Stimulated activated CD8-positive, alpha-beta memory T cell treated with anti-CD3 and anti-CD28 coated beads, Interleukin-12 subunit alpha, Interleukin-12 subunit beta, amount 100 ng/mL, for 24 hours (primary cell): ENCODE data around the gene RBFA.

Experiments
- DNase-seq: peaks from one replicate; pipeline ENCODE4 v3.0.0-alpha.2; 2020; ENCODE audit errors: extremely low read depth

RBFA gene

DNA sequence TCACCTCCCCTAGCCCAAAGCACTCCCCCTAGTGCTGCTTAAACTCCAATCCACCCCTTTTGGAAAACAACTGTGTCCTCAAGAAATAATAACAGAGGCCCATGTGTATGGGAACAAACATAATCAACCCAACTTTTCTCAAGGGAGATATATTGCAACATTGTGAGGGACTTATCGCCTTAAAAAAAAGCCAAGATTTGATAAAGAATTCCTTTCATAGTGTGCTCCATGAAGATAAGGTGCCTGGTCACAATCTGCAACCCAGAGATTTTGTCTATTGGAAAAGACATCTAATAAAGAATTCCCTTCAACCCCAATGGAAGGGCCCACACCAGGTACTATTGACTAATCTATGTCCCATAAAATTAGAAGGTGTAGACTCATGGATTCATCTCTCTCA lies 4.5 kb upstream of the RBFA start:
- no peak for DNase-seq

DNA sequence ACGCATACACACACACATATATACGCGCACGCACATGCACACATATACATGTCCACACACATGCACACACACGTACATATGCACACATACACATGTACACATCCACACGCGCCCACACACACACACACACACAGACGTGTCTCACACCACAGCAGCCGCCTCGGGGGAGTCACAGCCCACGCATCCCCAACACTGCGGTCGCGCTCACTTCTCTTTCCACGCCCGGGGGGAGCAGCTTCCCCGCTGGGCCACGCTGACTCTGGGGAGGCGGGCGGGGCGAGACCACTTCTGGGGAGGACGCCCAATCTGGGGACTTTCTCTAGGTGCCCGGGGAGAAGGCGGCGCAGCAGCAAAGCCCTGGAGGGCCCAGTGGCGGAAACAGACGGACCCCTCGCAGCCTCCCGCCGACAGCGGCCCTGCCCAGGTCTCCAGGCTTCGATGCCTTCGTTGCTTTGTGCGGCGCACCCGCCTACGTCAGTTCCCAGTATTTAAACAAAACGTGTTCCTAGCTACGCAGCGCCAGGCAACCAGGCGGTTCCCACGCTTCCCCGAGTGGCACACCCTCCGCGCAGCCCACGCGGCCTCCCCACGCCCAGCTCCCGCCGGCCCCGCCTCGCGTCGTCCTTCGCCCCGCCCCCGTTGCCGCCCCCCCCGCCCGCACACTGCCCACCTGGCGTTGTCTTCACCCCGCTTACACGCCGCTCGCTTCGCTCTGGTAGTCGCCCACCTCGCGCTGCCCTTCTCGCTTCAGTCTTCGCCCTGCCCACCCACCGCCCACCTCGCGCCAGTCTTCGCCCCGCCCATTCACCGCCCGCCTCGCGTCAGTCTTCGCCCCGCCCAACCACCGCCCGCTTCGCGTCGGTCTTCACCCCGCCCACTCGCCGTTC lies 810 bp upstream of the RBFA start:
- DNase-seq: peak; percentile 34

DNA sequence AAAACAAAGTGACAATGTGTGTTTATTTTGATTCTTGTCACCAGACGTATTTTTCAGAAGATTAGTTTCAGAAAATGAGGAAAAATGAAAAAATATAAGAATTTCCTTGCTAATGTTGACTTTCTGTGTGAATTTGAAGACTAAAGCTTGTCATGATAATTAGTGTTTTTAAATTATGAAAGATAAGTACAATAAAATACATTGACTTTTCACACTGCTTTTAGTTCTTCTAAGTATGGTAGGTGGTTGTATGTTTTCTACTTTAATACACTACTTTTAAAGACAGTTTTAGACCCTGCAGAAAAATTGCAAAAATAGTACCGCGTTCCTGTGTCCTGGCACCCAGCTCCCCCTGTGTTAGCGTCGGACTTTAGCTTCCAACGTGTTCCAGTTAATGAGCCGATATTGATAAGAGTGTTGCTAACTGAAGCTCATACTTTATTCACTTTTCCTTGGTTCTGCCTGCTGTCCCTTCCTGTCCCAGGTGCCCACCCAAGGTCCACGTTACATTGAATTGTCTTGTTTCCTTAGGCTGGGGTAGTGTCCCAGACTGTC lies 695 bp downstream of the RBFA start:
- DNase-seq: no peak

DNA sequence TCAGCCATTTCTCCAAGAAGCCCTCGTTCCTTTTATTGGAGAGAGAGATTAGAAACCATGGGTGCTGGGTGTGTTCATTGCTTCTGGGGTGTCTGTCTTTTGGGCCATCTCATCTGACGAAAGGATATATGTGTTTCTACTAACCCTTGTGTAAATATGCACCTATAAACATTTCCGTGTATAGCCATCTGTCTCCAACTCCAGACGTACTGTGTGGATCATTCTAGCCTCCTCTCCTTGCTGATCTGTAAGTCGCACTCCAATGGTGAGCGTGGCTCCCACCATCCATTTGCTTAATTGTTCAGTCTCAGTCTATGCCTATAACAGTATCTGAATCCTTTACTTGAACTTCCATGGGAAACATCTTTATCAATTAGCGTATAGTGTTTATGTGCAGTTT lies 1.8 kb downstream of the RBFA start:
- DNase-seq: no peak

DNA sequence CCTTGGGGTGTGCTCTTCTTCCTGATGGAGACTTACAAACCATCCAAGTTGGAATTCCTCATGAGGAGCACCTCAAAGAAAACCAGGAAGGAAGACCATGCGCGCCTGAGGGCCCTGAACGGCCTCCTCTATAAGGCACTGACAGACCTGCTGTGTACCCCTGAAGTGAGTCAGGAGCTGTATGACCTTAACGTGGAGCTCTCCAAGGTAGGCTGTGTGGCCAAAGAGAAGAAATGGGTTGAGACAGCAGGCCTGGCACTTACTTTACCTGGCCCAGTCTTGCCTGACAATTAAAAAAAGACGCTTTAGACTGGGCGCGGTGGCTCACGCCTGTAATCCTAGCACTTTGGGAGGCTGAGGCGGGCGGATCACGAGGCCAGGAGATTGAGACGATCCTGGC lies 3.1 kb downstream of the RBFA start:
- DNase-seq: no peak

DNA sequence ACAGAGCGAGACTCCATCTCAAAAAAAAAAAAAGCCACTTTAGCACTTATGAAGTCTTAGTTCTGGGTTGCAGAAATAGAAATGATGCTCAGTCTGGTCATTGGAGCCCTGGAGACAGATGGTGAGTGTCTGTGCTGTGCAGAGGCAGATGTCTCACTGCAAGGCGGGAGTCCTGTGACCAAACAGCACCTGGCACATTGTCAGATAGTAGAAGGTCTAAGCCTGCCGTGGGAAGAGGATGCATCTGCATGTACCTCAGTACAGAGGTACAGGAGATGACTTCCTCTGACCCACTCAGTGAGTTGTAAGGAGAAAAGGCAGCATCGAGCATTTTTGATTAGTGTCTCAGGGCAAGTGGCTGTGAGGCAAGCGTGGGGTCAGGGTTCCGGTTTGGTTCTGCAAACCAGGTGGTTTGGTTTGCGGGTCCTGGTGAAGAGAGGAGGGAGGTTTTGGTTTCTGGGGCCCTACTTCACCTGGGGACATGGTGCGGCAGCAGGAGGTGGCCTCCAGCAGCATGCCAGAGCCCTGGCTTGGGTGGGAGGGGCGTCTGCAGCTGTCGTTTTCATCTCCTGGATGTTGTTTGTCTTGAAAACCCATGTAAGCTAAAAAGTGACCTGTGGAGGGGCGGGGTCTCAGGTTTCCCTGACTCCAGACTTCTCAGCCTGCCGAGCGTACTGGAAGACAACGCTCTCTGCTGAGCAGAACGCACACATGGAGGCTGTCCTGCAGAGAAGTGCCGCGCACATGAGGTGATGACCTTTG lies 3.8 kb downstream of the RBFA start:
- DNase-seq: no peak

DNA sequence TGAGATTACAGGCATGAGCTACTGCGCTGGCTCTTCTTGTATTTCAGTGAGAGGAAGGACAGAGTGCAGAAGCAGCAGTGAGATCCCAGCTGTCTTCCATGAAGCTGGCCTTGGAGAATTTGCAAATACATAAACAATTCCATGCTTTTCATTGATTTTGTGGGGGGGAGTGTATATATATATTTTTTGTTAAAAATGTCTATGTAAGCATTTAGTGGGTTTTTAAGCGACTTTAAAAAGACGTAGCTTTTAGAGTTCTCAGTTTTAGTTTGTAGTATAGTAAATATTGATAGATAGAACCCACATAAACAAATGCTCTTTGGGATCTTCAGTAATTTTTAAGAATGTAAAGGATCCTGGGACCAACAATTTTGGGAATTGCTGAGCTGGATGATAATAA lies 6.3 kb downstream of the RBFA start:
- no peak for DNase-seq

DNA sequence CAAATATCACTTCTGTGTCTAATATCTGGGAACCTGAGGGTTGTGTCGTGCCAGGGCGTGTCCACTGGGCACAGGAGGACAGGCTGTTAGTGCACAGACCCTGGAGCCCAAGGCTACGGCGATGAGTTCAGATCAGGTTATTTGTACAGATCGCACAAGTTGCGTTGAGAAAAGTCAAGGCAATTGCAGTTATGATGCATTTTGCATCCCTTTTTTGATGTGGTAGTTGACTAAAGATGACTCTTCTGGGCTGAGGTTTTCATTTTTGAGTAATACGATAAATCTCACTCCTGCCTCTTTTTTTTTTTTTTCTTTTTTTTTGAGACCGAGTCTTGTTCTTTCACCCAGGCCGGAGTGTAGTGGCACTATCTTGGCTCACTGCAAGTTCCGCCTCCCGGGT lies 7.2 kb downstream of the RBFA start:
- DNase-seq: no peak

DNA sequence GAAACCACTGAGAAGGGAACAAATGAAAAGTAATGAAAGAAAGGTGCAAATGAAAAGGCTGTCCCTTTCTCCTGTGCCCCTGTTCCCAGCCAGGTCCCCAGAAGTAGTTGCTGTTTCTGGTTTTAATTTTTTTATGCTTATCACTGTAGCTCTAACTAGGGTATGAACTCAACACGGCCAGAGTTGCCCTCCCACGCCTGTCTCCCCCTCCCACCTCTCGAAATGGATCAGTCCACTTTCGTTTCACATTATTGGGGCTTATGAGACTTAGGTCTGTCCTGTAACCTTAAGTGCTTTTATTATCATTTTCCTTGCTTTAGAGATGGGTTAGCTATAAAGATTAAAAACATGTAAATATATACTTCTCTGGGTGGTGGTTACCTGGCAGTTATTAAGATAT lies 8.6 kb downstream of the RBFA start:
- DNase-seq: no peak

DNA sequence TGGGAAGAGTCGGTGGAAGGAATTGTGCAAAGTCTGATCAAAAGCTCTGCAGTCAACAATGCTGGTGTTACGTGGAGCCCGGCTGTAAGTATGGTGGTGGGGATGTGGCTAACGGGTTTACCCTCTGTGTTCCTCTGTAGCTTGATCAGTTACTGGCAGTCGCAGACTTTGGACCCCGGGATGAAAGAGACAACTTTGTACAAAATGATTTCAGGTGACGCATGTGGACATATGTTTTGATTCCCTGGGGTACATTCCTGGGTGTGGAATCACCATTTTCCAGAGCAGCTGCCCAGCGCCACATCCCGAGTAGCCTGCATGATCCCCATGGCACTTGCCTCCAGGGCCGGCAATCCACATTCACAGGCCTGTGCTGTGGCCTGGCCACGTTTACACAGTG lies 9.8 kb downstream of the RBFA start:
- DNase-seq: no peak

DNA sequence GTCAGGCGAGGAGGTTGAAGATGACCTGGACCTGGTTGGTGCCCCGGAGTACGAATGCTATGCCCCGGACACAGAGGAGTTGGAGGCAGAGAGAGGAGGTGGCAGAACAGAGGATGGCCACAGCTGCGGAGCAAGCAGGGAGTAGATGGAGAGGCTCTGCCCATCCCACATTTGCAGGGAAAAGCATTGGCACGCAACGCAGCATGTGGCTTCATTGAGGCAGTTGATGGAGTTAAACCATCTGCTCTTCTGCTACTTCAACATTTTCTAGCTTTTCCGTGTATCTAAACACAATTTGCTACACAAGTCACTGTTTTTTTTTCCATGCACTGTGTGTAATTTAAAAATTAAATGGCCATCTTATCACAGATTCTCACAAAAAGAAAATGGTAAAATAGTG lies 11.8 kb downstream of the RBFA start:
- DNase-seq: no peak

DNA sequence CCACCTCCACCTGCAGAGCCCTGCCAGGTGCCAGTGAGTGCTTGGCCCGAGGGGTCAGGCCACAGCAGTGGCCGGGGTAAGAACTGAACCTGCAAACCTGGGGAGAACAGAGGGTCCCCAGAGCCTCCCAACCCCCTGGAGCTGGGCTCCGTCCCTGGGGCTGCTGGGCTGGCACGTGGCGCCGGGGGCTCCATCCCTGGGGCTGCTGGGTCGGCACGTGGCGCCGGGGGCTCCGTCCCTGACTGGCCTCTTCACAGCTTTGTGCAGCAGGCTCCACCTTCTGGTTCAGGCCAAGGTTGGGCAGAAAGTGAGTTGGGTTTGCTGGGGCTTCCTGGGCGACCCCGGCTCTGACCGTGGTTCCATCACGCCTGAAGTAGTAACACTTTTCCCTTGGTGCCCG lies 12.2 kb downstream of the RBFA start:
- no peak for DNase-seq

DNA sequence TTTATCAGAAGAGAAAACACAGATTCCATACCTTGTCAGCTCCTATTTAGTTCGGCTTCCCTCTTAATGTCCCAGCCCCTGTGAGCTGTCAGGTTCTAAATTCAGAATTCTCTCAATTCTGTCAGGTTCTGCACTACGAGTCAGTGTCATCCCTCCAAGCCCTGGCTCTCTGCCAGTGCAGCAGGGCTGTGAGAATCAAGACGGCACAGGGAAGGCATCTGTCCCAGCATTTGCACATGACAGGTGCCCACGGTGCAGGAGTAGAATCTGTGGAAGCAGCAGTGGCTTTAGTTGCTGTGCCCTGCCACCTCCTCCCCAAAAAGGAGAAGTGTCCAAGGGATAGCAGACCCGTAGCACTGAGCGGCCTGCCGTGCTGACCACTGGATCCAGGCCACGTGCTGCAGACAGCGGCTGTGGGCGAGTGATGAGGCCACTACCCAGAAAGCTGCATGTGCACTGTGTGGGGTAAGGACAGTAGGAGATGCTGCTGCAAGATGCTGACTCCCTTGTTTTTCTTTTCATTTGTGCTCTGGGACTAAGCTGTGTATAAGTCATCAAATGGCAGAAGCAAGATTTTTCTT lies 12.8 kb downstream of the RBFA start:
- DNase-seq: no peak

DNA sequence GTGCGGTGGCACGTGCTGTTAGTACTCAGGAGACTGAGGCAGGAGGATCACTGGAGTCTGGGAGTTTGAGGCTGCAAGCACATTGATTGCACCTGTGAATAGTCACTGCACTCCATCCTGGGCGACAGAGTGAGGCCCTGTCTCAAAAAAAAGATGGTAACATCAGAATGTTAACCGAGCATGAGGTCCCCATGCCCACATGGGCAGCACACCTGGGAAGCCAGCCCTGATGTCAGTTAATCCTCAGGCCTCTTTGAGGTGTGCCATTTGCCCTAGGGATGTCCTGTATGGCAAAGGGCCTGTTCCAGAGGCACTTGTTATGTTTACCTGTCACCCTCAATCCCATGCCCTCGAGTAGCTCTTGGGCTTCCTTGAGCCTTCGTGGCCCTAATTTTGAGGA lies 16.6 kb downstream of the RBFA start:
- no peak for DNase-seq

DNA sequence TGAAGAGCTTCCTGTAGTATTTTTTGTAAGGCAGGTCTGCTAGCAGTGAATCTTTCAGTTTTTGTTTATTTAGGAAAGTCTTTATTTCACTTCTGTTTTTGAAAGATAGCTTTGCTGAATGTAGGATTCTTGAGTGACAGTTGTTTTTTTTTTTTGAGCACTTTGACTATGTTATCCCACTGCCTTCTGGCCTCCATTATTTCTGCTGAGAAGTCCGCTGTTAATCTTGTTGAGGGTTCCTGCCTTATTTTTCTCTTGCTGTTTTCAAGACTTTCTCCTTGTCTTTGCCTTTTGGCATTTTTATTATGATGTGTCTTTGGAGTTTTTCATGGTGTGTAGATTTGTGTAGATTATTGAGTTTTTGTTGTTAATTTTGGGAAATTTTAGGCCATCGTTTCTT lies 21.9 kb downstream of the RBFA start:
- no peak for DNase-seq

DNA sequence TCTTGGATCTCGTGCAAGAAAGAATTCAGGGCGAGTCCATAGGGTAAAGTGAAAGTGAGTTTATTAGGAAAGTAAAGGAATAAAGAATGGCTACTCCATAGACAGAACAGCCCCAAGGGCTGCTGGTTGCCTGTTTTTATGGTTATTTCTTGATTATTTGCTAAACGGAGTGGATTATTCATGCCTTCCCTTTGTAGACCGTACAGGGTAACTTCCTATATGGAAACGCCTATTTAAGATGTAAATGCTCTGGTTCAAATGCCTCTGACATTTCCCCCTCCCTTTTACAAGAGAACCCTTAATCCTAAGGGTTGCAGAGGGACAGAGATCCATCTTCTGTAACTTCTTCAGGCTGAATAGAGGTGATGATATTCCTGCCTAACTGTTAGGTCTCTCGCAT lies 25.7 kb downstream of the RBFA start:
- DNase-seq: no peak

DNA sequence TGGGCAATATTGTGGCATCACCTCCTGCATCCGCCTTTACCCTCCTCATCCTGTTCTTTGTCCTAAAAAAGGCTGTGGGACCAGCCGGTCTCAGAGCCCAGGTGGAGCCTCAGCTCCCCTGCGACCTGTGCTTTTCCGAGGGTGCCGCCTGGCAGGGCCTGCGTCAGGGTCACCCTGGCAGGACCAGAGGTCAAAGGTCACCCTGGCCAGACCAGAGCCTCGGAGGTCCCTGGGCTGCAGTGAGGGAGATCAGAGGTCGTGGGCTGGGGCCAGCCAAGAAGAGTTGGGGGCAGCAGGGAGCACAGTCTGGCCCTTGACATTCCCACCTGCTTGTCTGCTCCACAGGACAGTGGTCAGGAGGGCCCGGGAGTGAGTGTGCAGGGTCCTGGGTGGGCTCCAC lies 31.5 kb downstream of the RBFA start:
- no peak for DNase-seq

DNA sequence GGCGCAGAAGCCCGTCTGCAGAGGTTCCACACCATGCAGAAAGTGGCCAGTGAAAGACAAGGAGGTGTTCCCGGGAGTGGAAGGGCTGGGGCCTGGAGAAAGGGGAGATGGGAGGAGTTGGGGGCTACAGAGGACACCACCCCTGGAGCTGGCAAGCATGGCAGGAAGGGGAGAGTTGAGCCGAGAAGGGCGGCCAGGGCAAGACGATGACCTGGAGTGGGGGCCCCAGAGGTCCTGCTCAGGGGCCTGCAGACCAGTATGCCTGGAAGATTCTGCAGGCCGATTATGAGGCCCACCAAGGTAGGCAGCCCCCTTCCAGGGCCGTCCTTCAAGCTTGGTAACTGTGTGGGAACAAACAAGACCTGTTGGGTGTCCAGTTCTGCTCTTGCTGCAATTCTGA lies 33.1 kb downstream of the RBFA start:
- no peak for DNase-seq

DNA sequence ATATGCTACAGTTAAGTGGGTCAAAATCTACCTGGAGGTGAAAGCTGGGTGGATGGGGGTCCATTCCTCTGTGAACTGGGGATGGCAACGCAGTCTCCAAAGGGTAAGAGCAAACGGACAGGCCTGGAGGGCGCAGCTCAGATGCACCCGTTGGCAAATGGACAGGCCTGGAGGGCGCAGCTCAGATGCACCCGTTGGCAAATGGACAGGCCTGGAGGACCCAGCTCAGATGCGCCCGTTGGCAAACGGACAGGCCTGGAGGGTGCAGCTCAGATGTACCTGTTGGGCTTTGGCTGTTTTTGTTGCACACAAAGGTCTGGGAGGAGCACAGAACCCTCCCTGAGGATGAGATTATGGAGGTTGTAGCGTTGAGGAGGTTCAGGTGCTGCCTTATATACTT lies 33.7 kb downstream of the RBFA start:
- DNase-seq: no peak

DNA sequence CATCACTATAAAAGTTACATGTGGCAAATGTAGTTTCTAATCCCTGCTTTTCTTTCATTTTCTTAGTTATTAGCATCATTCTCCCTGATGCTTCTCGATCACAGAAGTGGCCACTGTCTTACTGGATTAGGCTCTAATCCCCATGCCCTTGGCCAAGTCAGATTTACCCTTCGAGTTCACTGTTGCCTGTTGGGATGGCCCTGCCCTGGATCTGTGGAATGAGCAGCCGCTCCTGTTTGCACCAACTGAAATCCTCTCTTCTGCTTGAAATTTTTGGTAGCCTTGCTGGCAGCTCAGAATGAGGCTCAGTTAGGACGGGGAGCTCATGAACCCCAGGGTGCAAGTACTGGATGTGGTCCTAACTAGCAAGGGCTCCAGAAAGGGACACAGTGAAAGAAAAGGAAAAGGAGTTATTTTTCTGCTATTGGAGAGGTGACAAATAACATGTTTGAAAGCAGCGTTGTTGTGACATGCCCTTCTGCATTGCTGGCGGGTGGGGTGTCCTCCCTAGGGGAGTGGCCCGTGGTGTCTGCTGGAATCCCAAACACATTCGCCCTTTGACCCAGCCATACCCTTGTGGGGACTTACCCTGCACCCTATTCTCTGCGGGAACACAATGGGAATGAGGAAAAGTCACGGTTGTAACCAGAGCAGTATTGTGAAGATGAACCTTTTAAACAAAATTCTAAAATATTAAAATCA lies 34.5 kb downstream of the RBFA start:
- no peak for DNase-seq

DNA sequence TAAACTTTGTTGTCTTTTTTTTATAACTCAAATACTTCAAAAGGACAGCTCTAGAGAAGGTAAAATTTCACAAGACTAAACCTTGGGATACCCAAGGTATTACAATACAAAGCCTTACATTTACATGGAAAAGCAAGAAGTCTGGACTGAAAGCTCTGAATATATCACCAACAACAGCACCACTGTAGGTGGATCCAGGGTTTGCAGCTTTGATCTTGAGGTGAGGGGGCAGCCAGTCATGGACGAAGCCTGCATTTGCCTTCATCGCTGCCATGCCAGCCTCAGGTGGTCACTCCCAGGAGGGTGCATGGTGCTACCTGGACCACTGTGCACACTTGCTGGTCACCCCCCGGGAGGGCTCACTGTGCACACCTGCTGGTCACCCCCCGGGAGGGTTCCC lies 36.6 kb downstream of the RBFA start:
- DNase-seq: no peak

DNA sequence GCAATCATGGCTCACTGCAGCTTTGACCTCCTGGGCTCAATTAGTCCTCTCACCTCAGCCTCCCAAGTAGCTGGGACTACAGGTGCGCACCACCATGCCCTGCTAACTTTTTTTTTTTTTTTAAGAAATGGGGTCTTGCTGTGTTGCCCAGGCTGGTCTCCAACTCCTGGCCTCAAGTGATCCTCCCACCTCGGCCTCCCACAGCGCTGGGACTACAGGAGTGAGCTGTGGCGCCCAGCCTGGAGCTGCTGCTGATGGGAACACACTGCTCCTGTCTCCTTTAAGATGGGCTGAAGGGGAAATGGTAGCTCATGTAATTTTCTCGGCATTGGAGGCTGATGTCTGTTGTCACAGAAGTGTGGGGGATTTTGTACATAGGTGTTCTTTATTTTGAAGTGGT lies 39.9 kb downstream of the RBFA start:
- no peak for DNase-seq
